ENCODE measurements around the gene ZNF763.
"Not testable (repeated sequence)": the region's sequence is repeated elsewhere in the genome, so short reads cannot be mapped to it uniquely, and the experiment has no call there.

Gene ZNF763

GRCh38 chr19:11964858-11965645 lies at the start of gene ZNF763:
Gene ZNF763 (plus strand): TSS chr19:11965040. CDS start chr19:11965209, 169 bp downstream.
- DNase-seq (ENCODE audit: low read depth, low spot score): peak; percentile 22

- DNase-seq (ENCODE audit: low read depth, low spot score): no peak
Measured at GRCh38 chr19:11921852-11922495, 42.9 kb upstream of the ZNF763 start.

DNA sequence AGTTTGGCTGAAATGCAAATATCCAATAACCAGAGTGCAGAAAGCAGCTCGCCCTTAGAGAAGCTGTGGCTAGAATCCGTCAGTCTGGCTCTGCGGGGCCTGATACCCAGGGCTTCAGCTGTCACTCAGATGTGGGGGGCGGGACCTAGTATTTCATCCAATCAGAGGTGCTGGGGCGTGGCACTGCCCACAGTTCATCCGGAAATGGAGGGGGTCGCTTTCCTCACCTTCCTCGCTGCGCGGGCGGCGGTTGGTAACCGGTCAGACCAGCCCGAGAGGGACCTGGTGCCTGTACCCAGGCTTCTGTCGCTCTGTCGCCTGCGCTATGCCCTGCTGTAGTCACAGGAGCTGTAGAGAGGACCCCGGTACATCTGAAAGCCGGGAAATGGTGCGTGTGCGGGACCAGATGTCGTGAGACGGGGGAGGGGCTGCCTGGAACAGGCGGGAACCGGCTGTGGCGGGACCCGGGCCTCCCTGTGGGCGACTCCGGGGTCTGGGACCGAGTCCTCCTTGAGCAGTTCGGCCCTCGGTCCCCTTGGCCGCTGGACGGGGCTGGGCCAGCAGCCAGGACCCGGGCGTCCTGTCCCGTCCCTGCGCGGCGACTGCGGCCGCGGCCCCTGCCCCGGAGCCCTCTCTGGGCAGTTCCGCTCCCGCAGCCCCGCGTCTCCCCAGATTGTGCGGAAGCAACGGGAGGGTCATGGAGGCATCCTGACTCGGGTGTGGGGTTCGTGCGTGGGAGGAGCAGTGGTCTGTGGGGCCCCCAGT lies 39.8 kb upstream of the ZNF763 start, which contains the start of gene ZNF700:
Gene ZNF700 (plus strand): TSS at position 222 of the 765 bp plus-strand sequence. CDS start 104 bp downstream, at position 326.
- peak; percentile 59 for DNase-seq (ENCODE audit: low read depth, low spot score)

GRCh38 chr19:11925651-11926187 lies 39.1 kb upstream of the ZNF763 start:
- not testable (repeated sequence) for DNase-seq (ENCODE audit: low read depth, low spot score)

DNA sequence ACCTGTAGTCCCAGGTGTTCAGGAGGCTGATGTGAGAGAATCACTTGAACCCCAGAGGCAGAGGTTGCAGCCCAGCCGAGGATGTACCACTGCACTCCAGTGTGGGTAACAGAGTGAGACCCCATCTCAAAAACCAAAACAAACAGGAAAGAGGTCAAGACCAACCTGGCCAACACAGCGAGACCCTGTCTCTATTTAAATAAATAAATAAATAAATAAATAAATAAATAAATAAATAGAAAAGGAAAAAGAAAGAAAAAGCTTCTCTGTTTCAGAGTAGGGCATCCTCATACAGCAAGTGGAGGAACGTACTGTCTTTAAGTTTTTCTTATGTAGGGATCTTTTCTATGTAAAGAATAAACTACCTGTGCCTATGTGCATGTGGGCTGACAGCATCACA lies 37.6 kb upstream of the ZNF763 start:
- DNase-seq (ENCODE audit: low read depth, low spot score): no peak

- no peak for DNase-seq (ENCODE audit: low read depth, low spot score)
Measured at GRCh38 chr19:11931051-11931450, 33.8 kb upstream of the ZNF763 start.

GRCh38 chr19:11931513-11931912 lies 33.3 kb upstream of the ZNF763 start:
- DNase-seq (ENCODE audit: low read depth, low spot score): no peak

- not testable (repeated sequence) for DNase-seq (ENCODE audit: low read depth, low spot score)
Measured at GRCh38 chr19:11935829-11936228, 29.0 kb upstream of the ZNF763 start.

GRCh38 chr19:11938383-11938782 lies 26.5 kb upstream of the ZNF763 start:
- DNase-seq (ENCODE audit: low read depth, low spot score): not testable (repeated sequence)

DNA sequence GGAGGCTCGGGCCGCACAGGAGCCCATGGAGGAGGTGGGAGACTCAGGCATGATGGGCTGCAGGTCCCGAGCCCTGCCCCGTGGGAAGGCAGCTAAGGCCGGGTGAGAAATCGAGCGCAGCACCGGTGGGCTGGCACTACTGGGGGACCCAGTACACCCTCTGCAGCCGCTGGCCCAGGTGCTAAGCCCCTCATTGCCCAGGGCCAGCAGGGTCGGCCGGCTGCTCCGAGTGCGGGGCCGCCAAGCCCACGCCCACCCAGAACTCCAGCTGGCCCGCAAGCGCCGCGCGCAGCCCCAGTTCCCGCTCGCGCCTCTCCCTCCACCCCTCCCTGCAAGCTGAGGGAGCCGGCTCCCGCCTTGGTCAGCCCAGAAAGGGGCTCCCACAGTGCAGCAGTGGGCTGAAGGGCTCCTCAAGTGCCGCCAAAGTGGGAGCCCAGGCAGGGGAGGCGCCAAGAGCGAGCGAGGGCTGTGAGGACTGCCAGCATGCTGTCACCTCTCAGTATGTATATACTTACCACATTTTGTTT lies 23.4 kb upstream of the ZNF763 start:
- not testable (repeated sequence) for DNase-seq (ENCODE audit: low read depth, low spot score)

DNA sequence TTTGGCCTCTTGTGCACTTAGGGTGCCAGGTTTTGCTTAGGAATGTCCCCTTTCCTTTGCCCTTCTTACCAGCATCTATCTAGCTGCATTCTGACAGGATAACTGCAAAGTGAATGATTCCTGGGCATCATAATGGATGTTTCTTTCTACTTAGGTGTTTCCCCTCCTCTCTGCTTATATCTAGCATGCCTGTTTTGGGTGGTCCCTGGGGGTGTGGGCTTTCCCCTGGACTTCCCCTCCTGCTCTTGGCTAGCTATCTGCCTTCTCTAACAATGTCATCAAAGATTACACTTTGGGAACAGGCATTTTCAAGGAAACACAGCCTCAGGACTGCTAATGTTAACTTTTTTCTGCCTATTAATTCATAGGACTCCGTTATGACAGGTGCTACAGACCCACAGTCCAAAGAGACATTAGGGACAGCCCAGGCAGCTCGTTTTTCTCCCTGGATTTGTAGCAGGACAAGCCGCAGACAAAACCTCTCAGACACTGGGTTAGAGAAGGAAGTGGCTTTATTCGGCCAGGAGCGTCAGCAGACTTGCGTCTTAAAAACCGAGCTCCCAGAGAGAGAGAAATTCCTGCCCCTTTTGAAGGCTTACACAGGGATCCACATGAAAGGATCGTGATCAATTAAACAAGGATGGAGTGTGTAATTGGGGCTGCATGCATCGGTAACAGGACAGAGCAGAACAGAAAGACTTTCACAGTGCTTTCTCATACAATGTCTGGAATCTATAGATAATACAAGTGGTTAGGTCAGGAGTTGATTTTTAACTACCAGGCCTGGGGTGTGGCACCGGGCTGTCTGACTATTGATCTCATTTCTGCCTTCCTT lies 22.6 kb upstream of the ZNF763 start:
- DNase-seq (ENCODE audit: low read depth, low spot score): no peak

DNA sequence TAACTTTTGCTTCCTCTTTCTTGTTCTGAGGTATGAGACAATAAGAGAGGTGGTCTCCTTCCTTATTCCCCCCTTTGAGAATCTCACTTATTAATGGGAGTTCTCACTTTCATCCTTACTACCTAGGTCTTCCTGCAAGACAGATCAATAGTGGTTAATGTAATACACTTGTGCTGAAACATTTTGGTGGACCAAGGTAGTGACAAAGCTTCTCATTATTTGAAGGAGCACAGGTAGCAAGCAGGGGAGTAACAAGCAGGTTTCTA lies 22.1 kb upstream of the ZNF763 start:
- no peak for DNase-seq (ENCODE audit: low read depth, low spot score)

DNA sequence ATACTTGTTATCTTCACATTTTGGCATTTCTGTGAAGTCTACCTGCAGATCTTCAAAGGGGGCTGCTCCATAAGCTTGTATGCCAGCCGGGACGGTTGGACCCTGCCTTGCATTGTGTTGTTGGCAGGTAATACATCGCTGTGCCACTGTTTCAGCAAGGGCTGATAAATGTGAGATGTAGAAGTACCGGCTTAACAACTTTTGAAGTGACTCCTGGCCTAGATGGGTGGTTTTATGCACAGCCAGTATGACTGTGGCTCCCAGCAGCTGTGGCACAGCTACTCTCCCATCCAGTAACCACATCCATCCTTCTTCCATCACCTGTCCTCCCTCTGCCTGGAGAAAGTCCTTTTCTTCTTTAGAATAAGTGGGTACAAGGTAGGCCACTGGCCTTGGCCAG lies 20.2 kb upstream of the ZNF763 start:
- no peak for DNase-seq (ENCODE audit: low read depth, low spot score)

GRCh38 chr19:11948646-11949045 lies 16.2 kb upstream of the ZNF763 start:
- no peak for DNase-seq (ENCODE audit: low read depth, low spot score)

GRCh38 chr19:11949201-11949600 lies 15.6 kb upstream of the ZNF763 start:
- no peak for DNase-seq (ENCODE audit: low read depth, low spot score)

DNA sequence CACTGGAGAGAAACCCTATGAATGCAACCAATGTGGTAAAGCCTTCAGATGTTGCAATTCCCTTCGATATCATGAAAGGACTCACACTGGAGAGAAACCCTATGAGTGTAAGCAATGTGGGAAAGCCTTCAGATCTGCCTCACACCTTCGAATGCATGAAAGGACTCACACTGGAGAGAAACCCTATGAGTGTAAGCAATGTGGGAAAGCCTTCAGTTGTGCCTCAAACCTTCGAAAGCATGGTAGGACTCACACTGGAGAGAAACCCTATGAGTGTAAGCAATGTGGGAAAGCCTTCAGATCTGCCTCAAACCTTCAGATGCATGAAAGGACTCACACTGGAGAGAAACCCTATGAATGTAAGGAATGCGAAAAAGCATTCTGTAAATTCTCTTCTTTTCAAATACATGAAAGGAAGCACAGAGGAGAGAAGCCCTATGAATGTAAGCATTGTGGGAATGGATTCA lies 15.2 kb upstream of the ZNF763 start:
- DNase-seq (ENCODE audit: low read depth, low spot score): not testable (repeated sequence)

- no peak for DNase-seq (ENCODE audit: low read depth, low spot score)
Measured at GRCh38 chr19:11950312-11950711, 14.5 kb upstream of the ZNF763 start.

DNA sequence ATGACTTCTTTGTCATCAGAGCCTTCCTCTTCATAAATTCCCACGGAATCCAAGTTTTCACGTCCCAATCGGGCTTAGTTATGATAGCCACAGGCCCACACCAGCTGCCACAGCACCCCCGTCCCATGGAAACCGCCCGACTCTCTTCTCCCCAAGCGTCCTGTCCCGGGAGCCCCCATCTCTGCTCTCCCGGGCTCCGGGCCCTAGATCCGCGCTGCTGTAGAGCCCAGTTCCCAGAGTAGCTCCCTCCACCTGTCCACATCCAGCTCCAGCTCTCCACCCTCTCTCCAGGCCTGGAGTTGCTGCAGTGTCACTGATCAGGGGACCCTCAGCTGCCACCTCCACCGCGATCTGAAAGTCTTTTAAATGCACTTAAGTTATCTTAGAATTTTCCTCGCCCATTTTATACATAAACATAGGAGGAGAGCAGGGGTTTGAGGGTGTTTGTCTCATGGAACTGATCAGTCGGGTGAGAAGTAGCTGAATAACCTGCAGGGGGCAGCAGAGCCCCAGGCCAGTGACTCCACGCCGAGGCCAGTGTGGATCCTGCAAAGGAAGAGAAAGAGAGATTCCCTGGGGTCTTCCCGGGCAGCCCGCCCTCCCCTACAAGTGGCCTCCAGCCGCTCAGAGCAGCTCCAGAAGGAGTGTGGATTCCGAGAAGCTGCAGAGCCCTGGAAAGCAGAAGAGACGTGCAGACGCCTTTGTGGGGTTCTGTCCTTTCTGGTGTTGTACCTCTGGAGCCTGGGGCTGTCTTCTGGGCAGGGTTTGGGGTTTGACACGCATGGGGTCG lies 1.1 kb upstream of the ZNF763 start:
- no peak for DNase-seq (ENCODE audit: low read depth, low spot score)

- DNase-seq (ENCODE audit: low read depth, low spot score): no peak
Measured at GRCh38 chr19:11964496-11964857, 363 bp upstream of the ZNF763 start.

- no peak for DNase-seq (ENCODE audit: low read depth, low spot score)
Measured at GRCh38 chr19:11970174-11970573, 5.3 kb downstream of the ZNF763 start.
